ENCODE data around the gene CDH22.
A peak's percentile ranks its signal among the peaks of the same experiment; 100 is the strongest.

Gene CDH22

GRCh38 chr20:46218656-46219055 is 89.6 kb downstream of the CDH22 start:
- no peaks in the 10 kb centered on the region for H3K27me3 ChIP-seq (ENCODE audit: insufficient read depth, low read length, poor library complexity)
- H3K79me2 ChIP-seq (ENCODE audit: control insufficient read depth, insufficient read depth, low read length), result no peaks in the 10 kb centered on the region
- H2BK5ac ChIP-seq (ENCODE audit: low read length), result no peak overlapping the region
- H3K18ac ChIP-seq (ENCODE audit: low read length), result no peak overlapping the region
- H4K8ac ChIP-seq (ENCODE audit: low read depth, low read length), result no peak overlapping the region
- no peak overlapping the region for H3K23ac ChIP-seq (ENCODE audit: low read length)
- no peak overlapping the region for H2AK5ac ChIP-seq (ENCODE audit: low read length)
- no peaks in the 10 kb centered on the region for H3K79me1 ChIP-seq (ENCODE audit: low read length)
- no peak for DNase-seq
- H3K4me1 ChIP-seq (ENCODE audit: control insufficient read depth, low read depth, low read length), result peaks cover 29% of the 10 kb centered on the region
- no peak overlapping the region for H3K4me2 ChIP-seq (ENCODE audit: low read length)
- H3K4me3 ChIP-seq (ENCODE audit: low read length), result no peak overlapping the region
- no peak overlapping the region for H3K56ac ChIP-seq (ENCODE audit: low read length)
- no peak overlapping the region for H3K4ac ChIP-seq (ENCODE audit: low read depth, low read length)
- H3K27ac ChIP-seq (ENCODE audit: low read depth, low read length), result no peak overlapping the region
- H2BK120ac ChIP-seq (ENCODE audit: low read depth, low read length), result no peak overlapping the region
- no peak overlapping the region for H3K9ac ChIP-seq (ENCODE audit: low read length)
- no peaks in the 10 kb centered on the region for H3K36me3 ChIP-seq (ENCODE audit: control insufficient read depth, insufficient read depth, low read length)
- WGBS (ENCODE audit: extremely low coverage, insufficient coverage, low lambda C conversion rate), result no CpG with 5 or more reads among the region's 9 CpGs
- no peak overlapping the region for H4K5ac ChIP-seq (ENCODE audit: low read length)
- no peak overlapping the region for H2BK15ac ChIP-seq (replicated peaks; ENCODE audit: low read depth)

DNA sequence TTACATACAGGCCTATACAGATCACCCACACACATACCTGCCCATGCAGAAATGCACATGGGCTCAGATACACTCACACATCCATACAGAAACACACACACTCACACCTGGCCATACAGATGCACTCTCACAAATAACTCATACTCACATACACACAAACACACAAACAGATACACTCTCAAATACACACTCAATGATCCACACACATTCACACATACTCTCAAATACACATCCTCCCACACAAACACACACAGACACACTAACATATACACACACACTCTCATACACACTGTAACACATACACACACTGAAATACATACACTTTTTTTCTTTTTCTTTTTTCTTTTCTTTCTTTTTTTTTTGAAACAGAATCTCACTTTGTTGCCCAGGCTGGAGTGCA is 90.7 kb downstream of the CDH22 start:
- Histone ChIP-seq H3K27ac (ENCODE audit: low read depth, low read length) (no peak overlapping the region), H3K23ac (ENCODE audit: low read length) (no peak overlapping the region), H3K4ac (ENCODE audit: low read depth, low read length) (no peak overlapping the region), H4K8ac (ENCODE audit: low read depth, low read length) (no peak overlapping the region), H3K4me1 (ENCODE audit: control insufficient read depth, low read depth, low read length) (peaks cover 24% of the 10 kb centered on the region), H3K18ac (ENCODE audit: low read length) (no peak overlapping the region), H2AK5ac (ENCODE audit: low read length) (peak overlapping the region; percentile 90), H2BK15ac (replicated peaks; ENCODE audit: low read depth) (no peak overlapping the region), H3K4me2 (ENCODE audit: low read length) (no peak overlapping the region), H4K5ac (ENCODE audit: low read length) (no peak overlapping the region), H3K79me2 (ENCODE audit: control insufficient read depth, insufficient read depth, low read length) (no peaks in the 10 kb centered on the region), H3K79me1 (ENCODE audit: low read length) (no peaks in the 10 kb centered on the region), H3K4me3 (ENCODE audit: low read length) (no peak overlapping the region), H3K9ac (ENCODE audit: low read length) (no peak overlapping the region), H3K56ac (ENCODE audit: low read length) (no peak overlapping the region), H3K36me3 (ENCODE audit: control insufficient read depth, insufficient read depth, low read length) (no peaks in the 10 kb centered on the region), H2BK120ac (ENCODE audit: low read depth, low read length) (no peak overlapping the region), H2BK5ac (ENCODE audit: low read length) (peak overlapping the region; percentile 6), H3K27me3 (ENCODE audit: insufficient read depth, low read length, poor library complexity) (no peaks in the 10 kb centered on the region)
- no peak for DNase-seq

GRCh38 chr20:46216770-46217464 is 91.4 kb downstream of the CDH22 start:
- Histone ChIP-seq H3K27me3 (ENCODE audit: insufficient read depth, low read length, poor library complexity) (no peaks in the 10 kb centered on the region), H3K9ac (ENCODE audit: low read length) (no peak overlapping the region), H3K27ac (ENCODE audit: low read depth, low read length) (no peak overlapping the region), H2AK5ac (ENCODE audit: low read length) (peak overlapping the region; percentile 90), H4K8ac (ENCODE audit: low read depth, low read length) (no peak overlapping the region), H3K79me1 (ENCODE audit: low read length) (no peaks in the 10 kb centered on the region), H2BK5ac (ENCODE audit: low read length) (peak overlapping the region; percentile 75), H3K56ac (ENCODE audit: low read length) (peak overlapping the region; percentile 69), H3K4me1 (ENCODE audit: control insufficient read depth, low read depth, low read length) (peaks cover 20% of the 10 kb centered on the region), H3K23ac (ENCODE audit: low read length) (no peak overlapping the region), H3K18ac (ENCODE audit: low read length) (no peak overlapping the region), H2BK15ac (replicated peaks; ENCODE audit: low read depth) (no peak overlapping the region), H2BK120ac (ENCODE audit: low read depth, low read length) (no peak overlapping the region), H3K4me3 (ENCODE audit: low read length) (no peak overlapping the region), H3K36me3 (ENCODE audit: control insufficient read depth, insufficient read depth, low read length) (no peaks in the 10 kb centered on the region), H3K4me2 (ENCODE audit: low read length) (no peak overlapping the region), H4K5ac (ENCODE audit: low read length) (no peak overlapping the region), H3K79me2 (ENCODE audit: control insufficient read depth, insufficient read depth, low read length) (no peaks in the 10 kb centered on the region), H3K4ac (ENCODE audit: low read depth, low read length) (no peak overlapping the region)
- no peak for DNase-seq
- no CpG with 5 or more reads among the region's 22 CpGs for WGBS (ENCODE audit: extremely low coverage, insufficient coverage, low lambda C conversion rate)

GRCh38 chr20:46215913-46216707 is 92.2 kb downstream of the CDH22 start:
- peak overlapping the region; percentile 69 for H3K56ac ChIP-seq (ENCODE audit: low read length)
- H2AK5ac ChIP-seq (ENCODE audit: low read length), result peak overlapping the region; percentile 90
- H3K18ac ChIP-seq (ENCODE audit: low read length), result peak overlapping the region; percentile 45
- H3K79me1 ChIP-seq (ENCODE audit: low read length), result no peaks in the 10 kb centered on the region
- no peak overlapping the region for H2BK15ac ChIP-seq (replicated peaks; ENCODE audit: low read depth)
- H4K5ac ChIP-seq (ENCODE audit: low read length), result no peak overlapping the region
- peak; percentile 99 for DNase-seq
- no peaks in the 10 kb centered on the region for H3K27me3 ChIP-seq (ENCODE audit: insufficient read depth, low read length, poor library complexity)
- H3K23ac ChIP-seq (ENCODE audit: low read length), result peak overlapping the region; percentile 12
- no CpG with 5 or more reads among the region's 17 CpGs for WGBS (ENCODE audit: extremely low coverage, insufficient coverage, low lambda C conversion rate)
- no peak overlapping the region for H3K4me3 ChIP-seq (ENCODE audit: low read length)
- H3K9ac ChIP-seq (ENCODE audit: low read length), result peak overlapping the region; percentile 49
- H3K4me2 ChIP-seq (ENCODE audit: low read length), result no peak overlapping the region
- H3K79me2 ChIP-seq (ENCODE audit: control insufficient read depth, insufficient read depth, low read length), result no peaks in the 10 kb centered on the region
- H2BK5ac ChIP-seq (ENCODE audit: low read length), result peak overlapping the region; percentile 75
- H4K8ac ChIP-seq (ENCODE audit: low read depth, low read length), result no peak overlapping the region
- H3K4ac ChIP-seq (ENCODE audit: low read depth, low read length), result no peak overlapping the region
- H3K4me1 ChIP-seq (ENCODE audit: control insufficient read depth, low read depth, low read length), result peaks cover 14% of the 10 kb centered on the region
- H2BK120ac ChIP-seq (ENCODE audit: low read depth, low read length), result no peak overlapping the region
- H3K36me3 ChIP-seq (ENCODE audit: control insufficient read depth, insufficient read depth, low read length), result no peaks in the 10 kb centered on the region
- peak overlapping the region; percentile 62 for H3K27ac ChIP-seq (ENCODE audit: low read depth, low read length)

GRCh38 chr20:46214824-46215488 is 93.3 kb downstream of the CDH22 start:
- Histone ChIP-seq H3K79me2 (ENCODE audit: control insufficient read depth, insufficient read depth, low read length) (no peaks in the 10 kb centered on the region), H3K27ac (ENCODE audit: low read depth, low read length) (no peak overlapping the region), H3K4me2 (ENCODE audit: low read length) (no peak overlapping the region), H3K4me1 (ENCODE audit: control insufficient read depth, low read depth, low read length) (peaks cover 9% of the 10 kb centered on the region), H3K27me3 (ENCODE audit: insufficient read depth, low read length, poor library complexity) (no peaks in the 10 kb centered on the region), H3K23ac (ENCODE audit: low read length) (no peak overlapping the region), H2BK15ac (replicated peaks; ENCODE audit: low read depth) (no peak overlapping the region), H4K8ac (ENCODE audit: low read depth, low read length) (no peak overlapping the region), H3K79me1 (ENCODE audit: low read length) (no peaks in the 10 kb centered on the region), H3K4me3 (ENCODE audit: low read length) (no peak overlapping the region), H2BK5ac (ENCODE audit: low read length) (no peak overlapping the region), H3K9ac (ENCODE audit: low read length) (no peak overlapping the region), H3K18ac (ENCODE audit: low read length) (no peak overlapping the region), H3K36me3 (ENCODE audit: control insufficient read depth, insufficient read depth, low read length) (no peaks in the 10 kb centered on the region), H3K4ac (ENCODE audit: low read depth, low read length) (no peak overlapping the region), H4K5ac (ENCODE audit: low read length) (no peak overlapping the region), H3K56ac (ENCODE audit: low read length) (peak overlapping the region; percentile 32), H2AK5ac (ENCODE audit: low read length) (no peak overlapping the region), H2BK120ac (ENCODE audit: low read depth, low read length) (no peak overlapping the region)
- DNase-seq, result no peak
- WGBS (ENCODE audit: extremely low coverage, insufficient coverage, low lambda C conversion rate), result no CpG with 5 or more reads among the region's 4 CpGs
